SJSA1 (cell line): ENCODE data around the gene TCP11X1. TPM values are rescaled to one million over a fixed set of nuclear protein-coding genes. Genes with fewer than 3 reads are reported as not detected.
"Not testable (repeated sequence)": the region's sequence is repeated elsewhere in the genome, so short reads cannot be mapped to it uniquely, and the experiment has no call there.

Experiments used
- DNase-seq, 2 experiments: peaks; one replicate each; pipeline ENCODE4 v3.0.0-alpha.2; 2015 to 2020; ENCODE audit warnings: low spot score in 2 of 2, low read depth in 1 of 2
- H3K27ac ChIP-seq: fragments of 250-450 bp; sonication (Bioruptor Pico); 2 replicates; pipeline ENCODE4 v1.5.1; 2020; ENCODE audit warnings: mild to moderate bottlenecking, moderate library complexity
- H3K27me3 ChIP-seq: fragments of 250-450 bp; sonication (Bioruptor Pico); replicated peaks from 2 replicates; pipeline ENCODE4 v1.5.1; 2020; ENCODE audit warnings: mild to moderate bottlenecking, moderate library complexity
- H3K36me3 ChIP-seq: fragments of 250-450 bp; sonication (Bioruptor Pico); 2 replicates; pipeline ENCODE4 v1.5.1; 2020; ENCODE audit warnings: mild to moderate bottlenecking
- H3K4me1 ChIP-seq: fragments of 250-450 bp; sonication (Bioruptor Pico); replicated peaks from 2 replicates; pipeline ENCODE4 v1.6.1; 2021; ENCODE audit warnings: mild to moderate bottlenecking
- H3K4me3 ChIP-seq: fragments of 250-450 bp; sonication (Bioruptor Pico); 2 replicates; pipeline ENCODE4 v1.5.1; 2020; ENCODE audit warnings: mild to moderate bottlenecking
- H3K9me3 ChIP-seq: fragments of 250-450 bp; sonication (Bioruptor Pico); replicated peaks from 2 replicates; pipeline ENCODE4 v1.5.1; 2020; ENCODE audit warnings: mild to moderate bottlenecking
- total RNA-seq: library from RNA; depleted of rRNA; stranded (reverse); fragments of >200 nt; shearing (Covaris generic); gene quantifications from 2 replicates; pipeline ENCODE4 v1.2.3, GENCODE V29; 2014; rRNA removed

The TCP11X1 gene
- not detected in 2 replicates for total RNA-seq

GRCh38 chrX:102214986-102215385 is at the start of gene TCP11X1:
TCP11X1 (plus strand) TSS chrX:102215301.
- not testable (repeated sequence) for H3K36me3 ChIP-seq, H3K4me1 ChIP-seq, H3K4me3 ChIP-seq, H3K9me3 ChIP-seq, H3K27ac ChIP-seq, H3K27me3 ChIP-seq, DNase-seq

- H3K9me3 ChIP-seq: no peaks in the 10 kb centered on the region
- no peak overlapping the region for H3K27ac ChIP-seq
- no peaks in the 10 kb centered on the region for H3K4me1 ChIP-seq
- no peak overlapping the region for H3K4me3 ChIP-seq
- DNase-seq: no peak
- no peaks in the 10 kb centered on the region for H3K27me3 ChIP-seq
- no peaks in the 10 kb centered on the region for H3K36me3 ChIP-seq
Observed at GRCh38 chrX:102185967-102186720, 29.0 kb upstream of the TCP11X1 start.

GRCh38 chrX:102207940-102208339 is 7.2 kb upstream of the TCP11X1 start:
- not testable (repeated sequence) for H3K36me3 ChIP-seq, H3K27me3 ChIP-seq, DNase-seq, H3K9me3 ChIP-seq, H3K4me1 ChIP-seq, H3K4me3 ChIP-seq, H3K27ac ChIP-seq

DNA sequence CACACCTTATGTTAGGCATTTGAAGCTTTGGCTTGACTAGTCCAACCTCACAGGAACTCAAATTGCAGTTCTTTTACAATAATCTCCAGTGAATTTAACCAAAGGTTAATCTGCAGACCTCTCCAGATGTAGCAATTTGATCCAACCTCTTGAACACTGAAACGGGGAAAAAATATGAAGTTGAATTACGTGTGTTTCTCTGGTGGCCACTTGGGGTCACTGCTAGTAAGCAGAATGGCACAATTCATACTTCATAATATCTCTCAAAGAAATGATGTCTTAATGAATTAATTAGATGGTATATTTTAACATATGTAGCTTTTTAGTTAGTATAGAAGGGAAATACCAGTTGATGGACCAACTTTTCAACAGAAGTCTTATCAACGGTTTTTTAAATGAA is 1.4 kb downstream of the TCP11X1 start:
- H3K36me3 ChIP-seq, H3K4me1 ChIP-seq, DNase-seq, H3K4me3 ChIP-seq, H3K9me3 ChIP-seq, H3K27me3 ChIP-seq, H3K27ac ChIP-seq: not testable (repeated sequence)

DNA sequence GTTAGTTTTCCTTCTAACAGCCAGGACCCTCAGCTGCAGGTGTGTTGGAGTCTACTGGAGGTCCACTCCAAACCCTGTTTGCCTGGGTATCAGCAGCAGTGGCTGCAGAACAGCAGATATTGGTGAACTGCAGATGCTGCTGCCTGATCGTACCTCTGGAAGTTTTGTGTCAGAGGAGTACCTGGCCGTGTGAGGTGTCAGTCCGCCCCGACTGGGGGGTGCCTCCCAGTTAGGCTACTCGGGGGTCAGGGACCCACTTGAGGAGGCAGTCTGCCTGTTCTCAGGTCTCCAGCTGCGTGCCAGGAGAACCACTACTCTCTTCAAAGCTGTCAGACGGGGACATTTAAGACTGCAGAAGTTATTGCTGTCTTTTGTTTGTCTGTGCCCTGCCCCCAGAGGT is 20.6 kb downstream of the TCP11X1 start:
- not testable (repeated sequence) for H3K9me3 ChIP-seq, H3K27me3 ChIP-seq, DNase-seq, H3K36me3 ChIP-seq, H3K27ac ChIP-seq, H3K4me3 ChIP-seq, H3K4me1 ChIP-seq

DNA sequence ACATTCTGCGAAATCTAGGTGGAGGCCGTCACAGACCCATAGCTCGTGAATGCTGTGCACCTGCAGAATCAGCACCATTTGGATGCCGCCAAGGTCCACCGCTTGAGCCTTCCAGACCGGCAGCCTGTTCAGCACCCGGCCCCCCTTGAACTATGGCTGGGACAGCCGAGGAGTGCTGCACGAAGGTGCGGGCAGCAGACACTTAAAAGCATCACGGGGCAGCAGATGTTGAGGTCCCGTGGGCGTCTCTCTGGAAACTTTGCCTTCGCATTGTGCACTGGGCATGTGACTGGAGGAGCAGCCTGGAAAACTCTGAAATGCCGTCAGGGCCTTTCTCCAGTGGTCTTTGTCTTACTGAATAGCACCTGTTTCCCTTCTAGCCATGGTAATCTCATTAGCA is 25.2 kb downstream of the TCP11X1 start:
- not testable (repeated sequence) for H3K36me3 ChIP-seq, H3K9me3 ChIP-seq, H3K27ac ChIP-seq, DNase-seq, H3K4me1 ChIP-seq, H3K27me3 ChIP-seq, H3K4me3 ChIP-seq

- H3K27me3 ChIP-seq, DNase-seq: not testable (repeated sequence)
Observed at GRCh38 chrX:102246893-102247292, 31.8 kb downstream of the TCP11X1 start, which contains the start of gene NXF2. NXF2 (plus strand) TSS chrX:102247167; CDS start chrX:102307079, 59,912 bp downstream.

DNA sequence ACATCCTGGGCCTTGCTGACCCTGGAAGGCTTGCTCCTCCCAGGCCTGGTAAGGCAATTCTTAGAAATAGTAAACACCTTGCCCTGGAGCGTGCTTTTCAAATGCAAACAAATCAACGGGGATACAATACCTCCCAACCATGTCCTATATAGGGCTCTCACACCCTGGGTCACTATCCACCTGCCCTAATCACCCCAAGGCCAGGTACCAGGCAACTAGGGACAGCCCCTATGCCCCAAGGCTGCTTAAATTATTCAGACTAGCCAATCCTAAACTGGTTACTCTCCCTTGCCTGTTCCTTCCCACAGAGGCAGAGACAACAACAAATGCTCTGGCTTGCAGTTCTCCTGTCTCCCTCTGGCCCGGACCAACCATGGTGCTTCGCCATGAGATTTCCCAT is 57.1 kb downstream of the TCP11X1 start:
- H3K4me1 ChIP-seq, H3K4me3 ChIP-seq, H3K27ac ChIP-seq, H3K27me3 ChIP-seq, H3K9me3 ChIP-seq, H3K36me3 ChIP-seq, DNase-seq: not testable (repeated sequence)

More at GRCh38 chrX:102246893-102247292, 31.8 kb downstream of the TCP11X1 start, which contains the start of gene NXF2:
- not testable (repeated sequence) for H3K9me3 ChIP-seq, H3K27ac ChIP-seq, H3K4me1 ChIP-seq, H3K4me3 ChIP-seq, H3K36me3 ChIP-seq

Other genes starting within 250 kb of the TCP11X1 start
- not detected in 2 replicates for gene TCEAL2, start 89.6 kb upstream of the TCP11X1 start, total RNA-seq
- not detected in 2 replicates for gene TCEAL6, start 72.8 kb upstream of the TCP11X1 start, total RNA-seq
- gene BEX5, start 59.3 kb upstream of the TCP11X1 start, total RNA-seq: not detected in 2 replicates
- not detected in 2 replicates for gene NXF2, start 31.9 kb downstream of the TCP11X1 start, total RNA-seq
- gene NXF2B, start 224.7 kb downstream of the TCP11X1 start, total RNA-seq: not detected in 2 replicates